Measurements from ENCODE around the gene IER3. TPM values are rescaled to one million over a fixed set of nuclear protein-coding genes. Genes with fewer than 3 reads are reported as not detected.

IER3 gene
- total and polyA plus RNA-seq, 9 of the 15 experiments (the other 6 are each of a cell fraction or from before 2014, with no cell fraction given) = 1.5 to 30.0 (median 11.5) TPM

DNA sequence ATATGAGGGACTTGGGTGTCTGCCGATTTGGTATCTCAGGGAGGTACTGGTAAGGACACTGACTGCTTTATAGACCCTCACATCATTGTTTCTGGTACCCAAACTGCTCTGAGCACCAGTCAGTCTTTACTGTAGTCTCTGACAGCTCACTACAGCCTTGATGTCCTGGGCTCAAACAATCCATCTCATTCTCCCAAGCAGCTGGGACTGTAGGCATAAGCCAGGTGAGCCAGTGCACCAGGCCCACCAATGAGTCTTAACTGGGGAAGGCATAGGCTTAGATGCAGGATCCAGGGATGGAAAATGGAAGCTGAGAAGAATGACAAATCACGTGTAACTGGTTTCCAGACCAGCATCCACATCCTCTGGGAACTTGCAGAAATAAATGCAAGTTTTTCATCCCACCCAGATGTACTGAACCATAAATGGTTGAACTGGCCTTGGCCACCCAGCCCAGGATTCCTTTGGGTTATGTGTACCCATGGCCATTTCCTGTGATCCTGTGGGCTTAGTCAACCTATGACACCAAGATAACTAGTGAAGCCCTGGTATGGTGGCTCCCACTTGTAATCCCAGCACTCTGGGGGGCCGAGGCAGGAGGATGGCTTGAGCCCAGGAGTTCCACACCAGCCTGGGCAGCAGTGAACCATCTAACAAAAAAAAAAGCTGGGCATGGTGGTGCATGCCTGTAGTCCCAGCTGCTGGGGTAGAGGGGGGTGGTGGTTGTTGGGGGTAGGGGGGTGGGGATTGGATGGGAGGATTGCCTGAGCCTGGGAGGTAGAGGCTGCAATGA is 18.4 kb downstream of the IER3 start (continued):
- TF ChIP-seq SAP30 (IDR thresholded peaks at IDR 0.05; ENCODE audit: borderline replicate concordance, insufficient read depth, low read depth, low read length, poor library complexity, severe bottlenecking) = no peak
- TF ChIP-seq SMARCB1 (IDR thresholded peaks at IDR 0.05; ENCODE audit: insufficient read length, low read depth) = no peak
- no peak for TF ChIP-seq CCNT2 (IDR thresholded peaks at IDR 0.05; ENCODE audit: borderline replicate concordance, extremely low read depth, insufficient read length, low read depth, low read length)
- TF ChIP-seq GATAD2B (IDR thresholded peaks at IDR 0.05; ENCODE audit: borderline replicate concordance) = no peak
- no peak for TF ChIP-seq ETV5 (CRISPR knock-in tag; IDR thresholded peaks at IDR 0.05; ENCODE audit: low read depth)
- TF ChIP-seq ZNF124 (CRISPR knock-in tag; IDR thresholded peaks at IDR 0.05) = no peak
- no peak for TF ChIP-seq KDM4B (IDR thresholded peaks at IDR 0.05; ENCODE audit: borderline replicate concordance in 2 of 2, low read depth in 1 of 2)
- no peak for TF ChIP-seq ZFP30 (CRISPR knock-in tag; IDR thresholded peaks at IDR 0.05; ENCODE audit: borderline replicate concordance)
- no peak for TF ChIP-seq ZNF507 (tag; conservative IDR thresholded peaks at IDR 0.05)
- no peak for TF ChIP-seq JUND (IDR thresholded peaks at IDR 0.05; ENCODE audit: borderline replicate concordance, low read depth, low read length)
- TF ChIP-seq JUND (tag; IDR thresholded peaks at IDR 0.05; ENCODE audit: borderline replicate concordance, low read depth, low read length) = no peak
- TF ChIP-seq FOXA3 (CRISPR knock-in tag; conservative IDR thresholded peaks at IDR 0.05 in 1 of 2, IDR thresholded peaks at IDR 0.05 in 1 of 2) = no peak
- TF ChIP-seq, protein P1, sequence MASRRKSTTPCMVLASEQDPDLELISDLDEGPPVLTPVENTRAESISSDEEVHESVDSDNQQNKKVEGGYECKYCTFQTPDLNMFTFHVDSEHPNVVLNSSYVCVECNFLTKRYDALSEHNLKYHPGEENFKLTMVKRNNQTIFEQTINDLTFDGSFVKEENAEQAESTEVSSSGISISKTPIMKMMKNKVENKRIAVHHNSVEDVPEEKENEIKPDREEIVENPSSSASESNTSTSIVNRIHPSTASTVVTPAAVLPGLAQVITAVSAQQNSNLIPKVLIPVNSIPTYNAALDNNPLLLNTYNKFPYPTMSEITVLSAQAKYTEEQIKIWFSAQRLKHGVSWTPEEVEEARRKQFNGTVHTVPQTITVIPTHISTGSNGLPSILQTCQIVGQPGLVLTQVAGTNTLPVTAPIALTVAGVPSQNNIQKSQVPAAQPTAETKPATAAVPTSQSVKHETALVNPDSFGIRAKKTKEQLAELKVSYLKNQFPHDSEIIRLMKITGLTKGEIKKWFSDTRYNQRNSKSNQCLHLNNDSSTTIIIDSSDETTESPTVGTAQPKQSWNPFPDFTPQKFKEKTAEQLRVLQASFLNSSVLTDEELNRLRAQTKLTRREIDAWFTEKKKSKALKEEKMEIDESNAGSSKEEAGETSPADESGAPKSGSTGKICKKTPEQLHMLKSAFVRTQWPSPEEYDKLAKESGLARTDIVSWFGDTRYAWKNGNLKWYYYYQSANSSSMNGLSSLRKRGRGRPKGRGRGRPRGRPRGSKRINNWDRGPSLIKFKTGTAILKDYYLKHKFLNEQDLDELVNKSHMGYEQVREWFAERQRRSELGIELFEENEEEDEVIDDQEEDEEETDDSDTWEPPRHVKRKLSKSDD (conservative IDR thresholded peaks at IDR 0.05; ENCODE audit: low read length) = no peak
- TF ChIP-seq SPI1 (IDR thresholded peaks at IDR 0.05; ENCODE audit: borderline replicate concordance, low read depth, low read length) = no peak
- TF ChIP-seq OTX1 (CRISPR knock-in tag; IDR thresholded peaks at IDR 0.05) = peak; percentile 95
- TF ChIP-seq, protein P2, sequence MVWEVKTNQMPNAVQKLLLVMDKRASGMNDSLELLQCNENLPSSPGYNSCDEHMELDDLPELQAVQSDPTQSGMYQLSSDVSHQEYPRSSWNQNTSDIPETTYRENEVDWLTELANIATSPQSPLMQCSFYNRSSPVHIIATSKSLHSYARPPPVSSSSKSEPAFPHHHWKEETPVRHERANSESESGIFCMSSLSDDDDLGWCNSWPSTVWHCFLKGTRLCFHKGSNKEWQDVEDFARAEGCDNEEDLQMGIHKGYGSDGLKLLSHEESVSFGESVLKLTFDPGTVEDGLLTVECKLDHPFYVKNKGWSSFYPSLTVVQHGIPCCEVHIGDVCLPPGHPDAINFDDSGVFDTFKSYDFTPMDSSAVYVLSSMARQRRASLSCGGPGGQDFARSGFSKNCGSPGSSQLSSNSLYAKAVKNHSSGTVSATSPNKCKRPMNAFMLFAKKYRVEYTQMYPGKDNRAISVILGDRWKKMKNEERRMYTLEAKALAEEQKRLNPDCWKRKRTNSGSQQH (CRISPR knock-in tag; IDR thresholded peaks at IDR 0.05) = peak; percentile 97
- TF ChIP-seq CC2D1A (IDR thresholded peaks at IDR 0.05) = no peak
- TF ChIP-seq MCM7 (IDR thresholded peaks at IDR 0.05) = no peak
- TF ChIP-seq, protein P3, sequence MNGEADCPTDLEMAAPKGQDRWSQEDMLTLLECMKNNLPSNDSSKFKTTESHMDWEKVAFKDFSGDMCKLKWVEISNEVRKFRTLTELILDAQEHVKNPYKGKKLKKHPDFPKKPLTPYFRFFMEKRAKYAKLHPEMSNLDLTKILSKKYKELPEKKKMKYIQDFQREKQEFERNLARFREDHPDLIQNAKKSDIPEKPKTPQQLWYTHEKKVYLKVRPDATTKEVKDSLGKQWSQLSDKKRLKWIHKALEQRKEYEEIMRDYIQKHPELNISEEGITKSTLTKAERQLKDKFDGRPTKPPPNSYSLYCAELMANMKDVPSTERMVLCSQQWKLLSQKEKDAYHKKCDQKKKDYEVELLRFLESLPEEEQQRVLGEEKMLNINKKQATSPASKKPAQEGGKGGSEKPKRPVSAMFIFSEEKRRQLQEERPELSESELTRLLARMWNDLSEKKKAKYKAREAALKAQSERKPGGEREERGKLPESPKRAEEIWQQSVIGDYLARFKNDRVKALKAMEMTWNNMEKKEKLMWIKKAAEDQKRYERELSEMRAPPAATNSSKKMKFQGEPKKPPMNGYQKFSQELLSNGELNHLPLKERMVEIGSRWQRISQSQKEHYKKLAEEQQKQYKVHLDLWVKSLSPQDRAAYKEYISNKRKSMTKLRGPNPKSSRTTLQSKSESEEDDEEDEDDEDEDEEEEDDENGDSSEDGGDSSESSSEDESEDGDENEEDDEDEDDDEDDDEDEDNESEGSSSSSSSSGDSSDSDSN (IDR thresholded peaks at IDR 0.05; ENCODE audit: borderline replicate concordance in 1 of 2, low read depth in 2 of 2, low read length in 2 of 2) = no peak
- no peak for TF ChIP-seq ZNF239 (CRISPR knock-in tag; IDR thresholded peaks at IDR 0.05)
- no peak for TF ChIP-seq CCAR2 (IDR thresholded peaks at IDR 0.05; ENCODE audit: low read depth, low read length)
